GM18867 (cell line): Measurements from ENCODE around the gene XPA.
"Not testable (repeated sequence)": the region's sequence is repeated elsewhere in the genome, so short reads cannot be mapped to it uniquely, and the experiment has no call there.

ENCODE experiments used
- ATAC-seq: cut with Tn5 transposase; IDR thresholded peaks from one replicate; pipeline ENCODE4 v1.9.1; 2021; ENCODE audit warnings: mild to moderate bottlenecking, moderate library complexity; ENCODE audit not compliant: unreplicated experiment

Gene XPA

GRCh38 chr9:97696803-97697601, at the start of gene XPA:
XPA (minus strand) TSS chr9:97697340; CDS start chr9:97697292, 48 bp downstream.
- ATAC-seq: peak; percentile 91

- ATAC-seq: no peak
Measured at GRCh38 chr9:97744710-97745708, 47.9 kb upstream of the XPA start.

GRCh38 chr9:97744025-97744424, 46.9 kb upstream of the XPA start:
- not testable (repeated sequence) for ATAC-seq

- no peak for ATAC-seq
Measured at GRCh38 chr9:97742545-97742944, 45.4 kb upstream of the XPA start.

GRCh38 chr9:97741947-97742346, 44.8 kb upstream of the XPA start:
- ATAC-seq: no peak

- no peak for ATAC-seq
Measured at GRCh38 chr9:97740848-97741821, 44.0 kb upstream of the XPA start.

GRCh38 chr9:97737429-97737828, 40.3 kb upstream of the XPA start:
- ATAC-seq: no peak

- no peak for ATAC-seq
Measured at GRCh38 chr9:97735070-97735600, 38.0 kb upstream of the XPA start.

GRCh38 chr9:97726716-97727115, 29.6 kb upstream of the XPA start:
- ATAC-seq: no peak

GRCh38 chr9:97723819-97724218, 26.7 kb upstream of the XPA start:
- ATAC-seq: no peak

- ATAC-seq: no peak
Measured at GRCh38 chr9:97722331-97722730, 25.2 kb upstream of the XPA start.

- ATAC-seq: no peak
Measured at GRCh38 chr9:97721396-97721795, 24.3 kb upstream of the XPA start.

- no peak for ATAC-seq
Measured at GRCh38 chr9:97717866-97718265, 20.7 kb upstream of the XPA start.

- ATAC-seq: no peak
Measured at GRCh38 chr9:97714435-97714834, 17.3 kb upstream of the XPA start.

GRCh38 chr9:97711223-97711626, 14.1 kb upstream of the XPA start:
- ATAC-seq: no peak

- peak; percentile 60 for ATAC-seq
Measured at GRCh38 chr9:97710356-97711222, 13.4 kb upstream of the XPA start.

GRCh38 chr9:97706246-97706645, 9.1 kb upstream of the XPA start:
- ATAC-seq: no peak

- ATAC-seq: no peak
Measured at GRCh38 chr9:97705354-97705950, 8.3 kb upstream of the XPA start.

- no peak for ATAC-seq
Measured at GRCh38 chr9:97704851-97705250, 7.7 kb upstream of the XPA start.
